Right atrium auricular region (tissue), 2 donors: ENCODE results near the gene BMI1. TPM values are rescaled to one million over a fixed set of nuclear protein-coding genes. Genes with fewer than 3 reads are reported as not detected.
A peak's percentile ranks its signal among the peaks of the same experiment; 100 is the strongest.

Experiments
- DNase-seq: peaks from one replicate; pipeline ENCODE4 v3.0.0-alpha.2; 2019; ENCODE audit warnings: low spot score
- H3K27ac ChIP-seq, 2 donors: fragments of 200-600 bp; sonication (generic); 1 replicate in 1 of 2; 2 replicates in 1 of 2; pipeline ENCODE4 v1.5.1; 2016 to 2019
- H3K27me3 ChIP-seq, 2 donors: fragments of 200-600 bp; sonication (generic); one replicate each; pipeline versions ENCODE4 v1.5.1 to v1.6.0; 2017 to 2019
- H3K36me3 ChIP-seq: fragments of 200-600 bp; sonication (generic); one replicate; pipeline ENCODE4 v1.5.1; 2016
- H3K4me1 ChIP-seq, 2 donors: fragments of 200-600 bp; sonication (generic); one replicate each; pipeline versions ENCODE4 v1.5.1 to v1.6.0; 2017 to 2019
- H3K4me3 ChIP-seq, 2 donors: fragments of 200-600 bp; sonication (generic); 1 replicate in 1 of 2; 2 replicates in 1 of 2; pipeline ENCODE4 v1.5.1; 2017 to 2019; ENCODE audit warnings: mild to moderate bottlenecking in 1 of 2, moderate library complexity in 1 of 2
- H3K9me3 ChIP-seq, 2 donors: fragments of 200-600 bp; sonication (generic); one replicate each; pipeline ENCODE4 v1.5.1; 2019
- CTCF ChIP-seq, 2 donors: fragments of 200-600 bp; sonication (generic); IDR thresholded peaks; one replicate each; pipeline ENCODE4 v1.5.1; 2019; ENCODE audit warnings: antibody characterized with exemption in 2 of 2
- total RNA-seq, 2 donors: library from RNA; depleted of rRNA; stranded (reverse); fragments of >200 nt; gene quantifications; one replicate each; pipeline ENCODE4 v1.1.0, GENCODE V29; 2016

BMI1 gene
- total RNA-seq, 2 donors from 2014 or later, result 34.7 to 40.7 TPM

GRCh38 chr10:22333975-22334282 is 13.0 kb downstream of the BMI1 start:
- H3K4me3 ChIP-seq, result no peak overlapping the region
- H3K9me3 ChIP-seq, result no peaks in the 10 kb centered on the region
- peaks cover 14% of the 10 kb centered on the region for H3K36me3 ChIP-seq
- no peak for TF ChIP-seq CTCF (IDR thresholded peaks at IDR 0.05)
- DNase-seq, result no peak
- H3K4me1 ChIP-seq, result peaks cover 0 to 32% of the 10 kb centered on the region in 2 donors
- peaks cover 42 to 49% of the 10 kb centered on the region in 2 donors for H3K27me3 ChIP-seq
- no peak overlapping the region for H3K27ac ChIP-seq

GRCh38 chr10:22334414-22335172 is 13.7 kb downstream of the BMI1 start:
- TF ChIP-seq CTCF (IDR thresholded peaks at IDR 0.05), result no peak
- peaks cover 43 to 52% of the 10 kb centered on the region in 2 donors for H3K27me3 ChIP-seq

GRCh38 chr10:22335173-22335933 is 14.5 kb downstream of the BMI1 start:
- no peaks in the 10 kb centered on the region for H3K9me3 ChIP-seq
- H3K4me3 ChIP-seq, result peak overlapping the region; percentile 22 to 54
- H3K27me3 ChIP-seq, result peaks cover 43 to 52% of the 10 kb centered on the region in 2 donors
- TF ChIP-seq CTCF (IDR thresholded peaks at IDR 0.05), result peak in 1 of 2 donors; percentile 32
- H3K27ac ChIP-seq, result no peak overlapping the region
- H3K36me3 ChIP-seq, result peaks cover under 1% of the 10 kb centered on the region
- no peak for DNase-seq
- peaks cover 0 to 39% of the 10 kb centered on the region in 2 donors for H3K4me1 ChIP-seq

More at GRCh38 chr10:22334414-22335172, 13.7 kb downstream of the BMI1 start:
- peaks cover 0 to 34% of the 10 kb centered on the region in 2 donors for H3K4me1 ChIP-seq
- H3K27ac ChIP-seq, result no peak overlapping the region
- peaks cover 8% of the 10 kb centered on the region for H3K36me3 ChIP-seq
- no peak for DNase-seq
- H3K4me3 ChIP-seq, result peak overlapping the region; percentile 22 to 54
- no peaks in the 10 kb centered on the region for H3K9me3 ChIP-seq

GRCh38 chr10:22338185-22338900 is 17.4 kb downstream of the BMI1 start:
- Histone ChIP-seq H3K4me1 (peaks cover 0 to 46% of the 10 kb centered on the region in 2 donors), H3K9me3 (no peaks in the 10 kb centered on the region), H3K4me3 (no peak overlapping the region), H3K36me3 (no peaks in the 10 kb centered on the region), H3K27me3 (peaks cover 55 to 68% of the 10 kb centered on the region in 2 donors), H3K27ac (no peak overlapping the region)
- TF ChIP-seq CTCF (IDR thresholded peaks at IDR 0.05), result no peak
- no peak for DNase-seq

GRCh38 chr10:22338931-22339330 is 18.0 kb downstream of the BMI1 start:
- Histone ChIP-seq H3K27ac (no peak overlapping the region), H3K9me3 (no peaks in the 10 kb centered on the region), H3K4me1 (peaks cover 0 to 46% of the 10 kb centered on the region in 2 donors), H3K4me3 (no peak overlapping the region), H3K27me3 (peaks cover 61 to 70% of the 10 kb centered on the region in 2 donors), H3K36me3 (no peaks in the 10 kb centered on the region)
- DNase-seq, result no peak
- no peak for TF ChIP-seq CTCF (IDR thresholded peaks at IDR 0.05)
